ENCODE results near the gene DDHD1.
"Not testable (repeated sequence)": the region's sequence is repeated elsewhere in the genome, so short reads cannot be mapped to it uniquely, and the experiment has no call there.

The DDHD1 gene

GRCh38 chr14:53152887-53153701 is at the start of gene DDHD1:
DDHD1 (minus strand) TSS chr14:53153323; CDS start chr14:53153098, 225 bp downstream.
- DNase-seq (ENCODE audit: insufficient read length, low spot score) (peak; percentile 90), FAIRE-seq (peak; percentile 96)

GRCh38 chr14:53195949-53196348 is 42.8 kb upstream of the DDHD1 start:
- DNase-seq (ENCODE audit: insufficient read length, low spot score), result no peak
- FAIRE-seq, result peak; percentile 58

- peak; percentile 52 for FAIRE-seq
- DNase-seq (ENCODE audit: insufficient read length, low spot score), result no peak
Measured at GRCh38 chr14:53193193-53193592, 40.1 kb upstream of the DDHD1 start.

DNA sequence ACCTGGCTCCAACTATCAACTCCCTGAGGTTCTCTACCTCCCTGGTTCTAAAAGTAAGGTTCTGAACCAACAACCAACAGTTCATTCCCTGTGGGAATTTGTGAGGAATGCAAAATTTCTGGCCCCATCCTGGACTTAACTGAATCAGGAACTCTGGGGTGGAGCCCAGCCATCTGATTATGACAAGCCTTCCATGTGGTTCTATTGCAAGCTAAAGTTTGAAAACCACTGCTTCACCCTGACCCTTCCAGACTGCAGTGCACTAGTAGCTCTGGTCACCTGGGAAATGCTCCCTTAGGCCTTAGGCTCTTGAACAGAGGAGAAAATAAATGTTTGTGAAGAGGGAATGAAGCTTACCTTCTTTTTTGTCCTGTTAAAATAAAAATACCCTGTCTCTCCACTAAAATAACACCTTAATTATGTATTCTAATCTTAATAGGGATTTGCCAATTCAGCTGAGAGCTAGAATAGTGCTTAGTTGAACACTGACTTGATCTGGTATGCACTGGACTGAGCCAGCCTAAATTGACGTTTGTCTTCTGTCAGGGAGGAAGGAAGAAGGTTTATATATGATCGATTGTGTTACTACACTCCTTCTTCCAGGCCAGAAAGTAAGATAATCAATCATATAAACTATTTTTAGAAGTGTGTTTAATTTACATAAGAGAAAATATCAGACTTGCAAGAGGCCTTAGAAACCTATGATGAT is 39.1 kb upstream of the DDHD1 start:
- no peak for DNase-seq (ENCODE audit: insufficient read length, low spot score)
- no peak for FAIRE-seq

DNA sequence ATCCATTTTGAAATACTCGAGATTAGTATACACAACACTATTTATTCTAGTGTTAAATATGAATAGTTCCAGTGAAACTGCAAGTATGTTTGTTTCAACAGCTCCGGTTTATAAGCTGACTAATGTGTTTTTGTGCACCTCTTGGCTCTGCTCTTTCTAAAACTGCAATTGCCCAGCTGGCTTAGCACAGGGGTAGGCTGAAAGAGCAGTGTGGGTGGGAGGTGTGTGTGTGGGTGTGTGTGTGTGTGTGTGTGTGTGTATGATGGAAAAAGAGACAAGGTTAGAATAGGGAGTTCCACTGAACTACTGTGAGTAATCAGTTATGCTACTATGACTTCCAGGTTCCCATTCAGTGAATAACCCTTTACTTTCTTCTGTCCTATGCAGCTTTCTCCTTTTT is 37.8 kb upstream of the DDHD1 start:
- FAIRE-seq (peak; percentile 57), DNase-seq (ENCODE audit: insufficient read length, low spot score) (no peak)

DNA sequence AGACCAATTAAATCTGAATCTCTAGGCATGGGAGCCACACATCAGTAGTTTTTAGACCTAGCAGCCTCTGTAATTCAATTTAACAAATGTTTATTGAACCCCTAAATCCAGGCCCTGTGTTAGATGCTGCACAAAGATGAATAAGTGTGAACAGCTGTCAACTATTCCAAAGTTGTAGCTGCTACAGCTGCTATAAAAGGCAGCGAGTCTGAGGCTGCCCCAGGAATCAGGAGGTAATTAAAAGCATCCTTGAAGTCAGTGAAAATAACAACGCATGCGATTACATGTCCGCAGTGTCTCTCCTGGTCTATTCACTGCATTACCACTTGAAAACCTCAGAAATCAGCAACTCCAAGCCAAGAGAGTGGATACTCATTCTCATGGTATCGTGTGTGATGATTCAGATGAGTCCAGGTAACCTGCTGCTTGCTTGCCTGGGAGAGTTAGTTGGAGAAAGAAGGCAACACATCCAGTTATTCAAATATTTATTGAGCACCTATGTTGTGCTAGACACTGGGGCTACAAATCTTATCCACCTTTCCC is 34.9 kb upstream of the DDHD1 start:
- FAIRE-seq, result peak; percentile 69
- DNase-seq (ENCODE audit: insufficient read length, low spot score), result no peak

GRCh38 chr14:53186532-53186931 is 33.4 kb upstream of the DDHD1 start:
- FAIRE-seq (no peak), DNase-seq (ENCODE audit: insufficient read length, low spot score) (no peak)

DNA sequence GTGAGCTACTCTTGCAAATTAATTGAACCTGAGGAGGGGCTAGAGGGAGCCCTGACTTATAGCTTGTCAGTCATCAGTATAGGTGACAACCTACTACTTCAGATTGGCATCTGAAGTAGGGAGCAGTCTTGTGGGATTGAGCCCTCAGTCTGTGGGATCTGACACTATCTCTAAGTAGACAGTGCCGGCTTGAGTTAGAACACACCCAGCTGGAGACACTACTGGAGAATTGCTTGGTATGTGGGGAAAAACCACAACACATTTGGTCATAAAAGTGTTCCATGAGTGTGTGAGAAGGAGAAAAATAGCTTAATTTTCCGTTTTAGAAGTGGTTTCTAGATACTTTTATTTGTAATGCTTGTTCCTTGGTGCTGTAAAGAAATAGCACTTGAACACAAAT is 30.5 kb upstream of the DDHD1 start:
- FAIRE-seq (peak; percentile 72), DNase-seq (ENCODE audit: insufficient read length, low spot score) (no peak)

GRCh38 chr14:53183056-53183455 is 29.9 kb upstream of the DDHD1 start:
- FAIRE-seq, result no peak
- DNase-seq (ENCODE audit: insufficient read length, low spot score), result no peak

GRCh38 chr14:53181463-53182081 is 28.4 kb upstream of the DDHD1 start:
- not testable (repeated sequence) for FAIRE-seq; DNase-seq (ENCODE audit: insufficient read length, low spot score)

DNA sequence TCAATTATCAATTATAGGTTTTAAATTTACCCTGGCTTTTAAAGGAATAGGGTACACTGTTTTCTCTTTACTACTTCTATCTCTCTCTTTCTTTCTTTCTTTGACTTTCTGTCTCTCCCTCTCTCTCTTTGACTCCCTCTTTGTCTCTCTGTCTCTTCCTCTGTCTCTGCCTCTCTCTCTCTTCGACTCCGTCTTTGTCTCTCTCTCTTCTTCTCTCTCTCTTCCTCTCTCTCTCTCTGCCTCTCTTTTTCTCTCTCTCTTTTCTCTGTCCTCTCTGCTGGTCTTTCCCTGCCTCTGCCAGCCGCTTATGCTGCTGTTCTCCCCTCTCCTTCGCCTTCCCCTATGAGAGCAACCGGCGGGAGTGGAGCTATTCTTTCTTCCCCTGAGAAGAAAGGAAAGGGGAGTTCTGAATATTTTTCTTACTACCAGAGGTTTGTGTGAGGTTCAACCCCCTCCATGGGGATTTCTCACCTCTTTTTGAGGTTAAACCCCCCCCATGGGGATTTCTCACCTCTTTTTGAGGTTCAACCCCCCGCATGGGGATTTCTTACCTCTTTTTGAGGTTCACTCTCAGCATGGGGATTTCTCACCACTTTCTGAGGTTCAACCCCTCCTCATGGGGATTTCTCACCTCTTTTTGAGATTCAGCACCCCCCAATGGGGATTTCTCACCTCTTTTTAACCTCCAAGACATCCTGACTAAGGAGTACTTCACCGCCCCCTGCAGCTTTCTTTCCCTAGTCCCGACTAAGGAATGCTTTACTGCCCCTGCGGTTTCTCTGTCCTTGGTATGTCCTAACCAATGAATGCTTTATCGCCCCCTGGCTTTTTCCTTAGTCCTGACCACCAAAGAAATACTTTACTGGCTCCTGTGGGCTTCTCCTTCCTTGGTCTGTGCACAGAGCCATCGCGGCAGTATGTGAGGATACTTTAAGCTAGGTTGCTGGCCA is 27.4 kb upstream of the DDHD1 start:
- FAIRE-seq (peak; percentile 63), DNase-seq (ENCODE audit: insufficient read length, low spot score) (no peak)

GRCh38 chr14:53179486-53180005 is 26.4 kb upstream of the DDHD1 start:
- DNase-seq (ENCODE audit: insufficient read length, low spot score); FAIRE-seq: not testable (repeated sequence)

GRCh38 chr14:53175375-53175774 is 22.3 kb upstream of the DDHD1 start:
- FAIRE-seq, result peak; percentile 44

DNA sequence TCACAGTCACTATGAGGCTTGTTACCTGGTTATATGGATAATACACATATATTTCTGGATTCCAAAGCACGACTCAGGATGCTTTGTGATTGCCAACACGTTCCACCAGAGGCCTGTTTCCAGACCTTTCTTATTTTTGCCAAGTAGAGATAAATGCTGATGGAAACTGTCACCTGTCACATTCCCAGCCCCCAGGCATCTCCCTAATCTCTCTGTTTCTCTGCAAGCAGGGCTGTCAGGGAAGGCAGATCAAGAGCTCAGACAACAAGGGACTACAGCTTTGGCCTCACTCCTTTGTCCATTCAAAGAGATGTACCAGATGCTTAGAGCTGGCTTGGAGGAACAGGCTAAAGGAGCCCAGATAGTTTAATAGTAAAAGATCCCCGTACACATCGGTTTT is 21.8 kb upstream of the DDHD1 start:
- no peak for FAIRE-seq
- DNase-seq (ENCODE audit: insufficient read length, low spot score), result no peak

More at GRCh38 chr14:53175375-53175774, 22.3 kb upstream of the DDHD1 start:
- DNase-seq (ENCODE audit: insufficient read length, low spot score), result no peak

- DNase-seq (ENCODE audit: insufficient read length, low spot score) (no peak), FAIRE-seq (no peak)
Measured at GRCh38 chr14:53168786-53169185, 15.7 kb upstream of the DDHD1 start.

GRCh38 chr14:53167602-53168328 is 14.6 kb upstream of the DDHD1 start:
- FAIRE-seq, result no peak
- no peak for DNase-seq (ENCODE audit: insufficient read length, low spot score)

- FAIRE-seq (peak; percentile 33), DNase-seq (ENCODE audit: insufficient read length, low spot score) (no peak)
Measured at GRCh38 chr14:53161758-53162435, 8.8 kb upstream of the DDHD1 start.

DNA sequence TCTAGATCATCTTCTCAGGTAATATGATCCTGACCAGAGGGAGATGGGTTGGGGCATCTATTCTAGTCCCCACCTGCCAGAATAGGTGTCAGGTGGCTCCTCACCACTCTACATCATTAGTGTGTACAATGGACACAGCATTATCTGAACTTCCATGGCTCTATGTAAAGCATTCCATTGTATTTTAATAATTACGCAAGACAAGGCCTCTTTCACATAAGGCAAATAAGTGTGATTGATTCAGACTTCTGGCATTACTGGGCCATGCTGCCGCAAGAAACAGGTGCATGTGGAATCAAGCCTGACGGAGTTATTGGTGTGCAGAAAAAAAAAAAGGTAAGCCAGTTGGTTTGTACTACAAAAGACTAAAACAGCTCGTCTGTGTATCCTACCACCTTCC is 3.1 kb upstream of the DDHD1 start:
- FAIRE-seq (peak; percentile 64), DNase-seq (ENCODE audit: insufficient read length, low spot score) (no peak)

- peak; percentile 67 for FAIRE-seq
- DNase-seq (ENCODE audit: insufficient read length, low spot score), result no peak
Measured at GRCh38 chr14:53153702-53154112, 584 bp upstream of the DDHD1 start.
